Measurements from ENCODE around the gene EEF1G. TPM values are rescaled to one million over a fixed set of nuclear protein-coding genes. Genes with fewer than 3 reads are reported as not detected.

Gene EEF1G
- total and polyA plus RNA-seq, 4 donors, result 941 to 1,160 (median 1,086) TPM

- Histone ChIP-seq H3K36me3 (ENCODE audit: control insufficient read depth in 4 of 4, insufficient read depth in 4 of 4, low read length in 4 of 4) (peaks cover 8 to 35% (median 26%) of the 10 kb centered on the region in 4 donors), H3K4me1 (ENCODE audit: control insufficient read depth in 5 of 5, insufficient read depth in 5 of 5, low read length in 5 of 5) (peaks cover 8 to 36% (median 12%) of the 10 kb centered on the region in 5 donors), H3K9ac (ENCODE audit: insufficient read depth in 1 of 2, low read length in 2 of 2) (no peak overlapping the region), H3K27ac (ENCODE audit: low read depth in 1 of 2, low read length in 1 of 2) (peak overlapping the region; percentile 75 to 96), H3K9me3 (ENCODE audit: control insufficient read depth in 4 of 4, insufficient read depth in 3 of 4, low read length in 3 of 4) (no peaks in the 10 kb centered on the region), H3K27me3 (ENCODE audit: control insufficient read depth in 3 of 3, insufficient read depth in 3 of 3, low read length in 2 of 3) (no peaks in the 10 kb centered on the region), H3K4me3 (peak overlapping the region; percentile 20)
- peak; percentile 60 to 87 (median 86) for DNase-seq
- peak; percentile 68 for ATAC-seq (ENCODE audit: insufficient read depth, low FRiP score)
- WGBS, 2 donors, result 27 to 30% methylated on average over 84 to 96 of the region's 96 CpGs
- no peak for TF ChIP-seq CTCF (IDR thresholded peaks at IDR 0.05; ENCODE audit: control extremely low read depth, extremely low read depth)
These were observed 28.7 kb upstream of the EEF1G start for GRCh38 chr11:62602141-62603071.

GRCh38 chr11:62601372-62602140 lies 27.9 kb upstream of the EEF1G start, which contains the start of gene MTA2:
TSS of gene MTA2 (minus strand) at chr11:62601865. CDS start at chr11:62601450, 415 bp downstream.
- Histone ChIP-seq H3K27ac (ENCODE audit: low read depth in 1 of 2, low read length in 1 of 2) (peak within 1 kb of the TSS; percentile 92 to 96), H3K9ac (ENCODE audit: insufficient read depth in 1 of 2, low read length in 2 of 2) (peak within 1 kb of the TSS; percentile 53 to 90), H3K4me1 (ENCODE audit: control insufficient read depth in 5 of 5, insufficient read depth in 5 of 5, low read length in 5 of 5) (peaks cover 8 to 36% (median 12%) of the 10 kb centered on the region in 5 donors), H3K4me3 (peak within 1 kb of the TSS; percentile 88), H3K36me3 (ENCODE audit: control insufficient read depth in 4 of 4, insufficient read depth in 4 of 4, low read length in 4 of 4) (peaks cover 12 to 38% (median 31%) of the 10 kb centered on the region in 4 donors), H3K27me3 (ENCODE audit: control insufficient read depth in 3 of 3, insufficient read depth in 3 of 3, low read length in 2 of 3) (no peaks in the 10 kb centered on the region), H3K9me3 (ENCODE audit: control insufficient read depth in 4 of 4, insufficient read depth in 3 of 4, low read length in 3 of 4) (no peaks in the 10 kb centered on the region)
- peak; percentile 99 for DNase-seq
- TF ChIP-seq CTCF (IDR thresholded peaks at IDR 0.05; ENCODE audit: control extremely low read depth, extremely low read depth), result no peak
- 0% methylated on average over 67 to 83 of the region's 83 CpGs for WGBS, 2 donors
- ATAC-seq (ENCODE audit: insufficient read depth, low FRiP score), result peak; percentile 92

- Histone ChIP-seq H3K27me3 (ENCODE audit: control insufficient read depth in 3 of 3, insufficient read depth in 3 of 3, low read length in 2 of 3) (no peaks in the 10 kb centered on the region), H3K4me3 (peak overlapping the region; percentile 88), H3K9me3 (ENCODE audit: control insufficient read depth in 4 of 4, insufficient read depth in 3 of 4, low read length in 3 of 4) (no peaks in the 10 kb centered on the region), H3K4me1 (ENCODE audit: control insufficient read depth in 5 of 5, insufficient read depth in 5 of 5, low read length in 5 of 5) (peaks cover 8 to 36% (median 12%) of the 10 kb centered on the region in 5 donors), H3K36me3 (ENCODE audit: control insufficient read depth in 4 of 4, insufficient read depth in 4 of 4, low read length in 4 of 4) (peaks cover 17 to 41% (median 36%) of the 10 kb centered on the region in 4 donors), H3K27ac (ENCODE audit: low read depth in 1 of 2, low read length in 1 of 2) (peak overlapping the region; percentile 92 to 96), H3K9ac (ENCODE audit: insufficient read depth in 1 of 2, low read length in 2 of 2) (peak overlapping the region; percentile 53 to 90)
- ATAC-seq (ENCODE audit: insufficient read depth, low FRiP score) (peak; percentile 6), DNase-seq (no peak)
- TF ChIP-seq CTCF (IDR thresholded peaks at IDR 0.05; ENCODE audit: control extremely low read depth, extremely low read depth), result no peak
- WGBS, 2 donors, result 0 to 1% methylated on average over 29 to 30 of the region's 30 CpGs
These were observed 27.4 kb upstream of the EEF1G start for GRCh38 chr11:62601122-62601371.
